PC-9 (cell line): Measurements from ENCODE around the gene DGKD. TPM values are rescaled to one million over a fixed set of nuclear protein-coding genes. Genes with fewer than 3 reads are reported as not detected.
A peak's percentile ranks its signal among the peaks of the same experiment; 100 is the strongest.

Source experiments
- BruUV-seq: library from RNA; stranded (reverse); fragments of 400-500 nt; replicated peaks from 2 replicates; lab custom pipeline; 2021; lab: Mats Ljungman, UMichigan
- CTCF ChIA-PET: fragments of 300-600 bp; sonication (Branson Sonifier 250); formaldehyde crosslinking; loops from one replicate; lab custom pipeline; 2022; ENCODE audit warnings: antibody characterized with exemption; lab: Charles Lee
- POLR2A ChIA-PET: fragments of 300-600 bp; sonication (Branson Sonifier 250); formaldehyde crosslinking; loops from one replicate; lab custom pipeline; 2022; ENCODE audit warnings: antibody characterized with exemption; ENCODE audit not compliant: unreplicated experiment; lab: Charles Lee
- DNase-seq, 2 experiments: peaks; one replicate each; pipeline versions ENCODE4 v3.0.0 to v3.0.0-alpha.2; 2015 to 2022; ENCODE audit warnings: mixed read lengths in 1 of 2
- H2AFZ ChIP-seq: fragments of 200-600 bp; sonication (generic); 2 replicates; pipeline ENCODE4 v1.8.1; 2017; ENCODE audit warnings: antibody characterized with exemption
- H3F3A ChIP-seq: fragments of 200-600 bp; sonication (generic); 2 replicates; pipeline ENCODE4 v1.8.1; 2017; ENCODE audit warnings: antibody characterized with exemption, mild to moderate bottlenecking, low read depth; ENCODE audit not compliant: insufficient read depth
- H3K27ac ChIP-seq: fragments of 200-600 bp; sonication (generic); 2 replicates; pipeline ENCODE4 v1.6.1; 2016; ENCODE audit warnings: mixed run types
- H3K27me3 ChIP-seq: fragments of 200-600 bp; sonication (generic); 2 replicates; pipeline ENCODE4 v1.6.1; 2016; ENCODE audit warnings: low read depth, mixed run types; ENCODE audit not compliant: insufficient read depth
- H3K36me3 ChIP-seq: fragments of 200-600 bp; sonication (generic); 2 replicates; pipeline ENCODE4 v1.6.1; 2016; ENCODE audit warnings: low read depth, mixed run types
- H3K4me1 ChIP-seq: fragments of 200-600 bp; sonication (generic); replicated peaks from 2 replicates; pipeline ENCODE4 v1.6.1; 2016; ENCODE audit warnings: mixed run types; ENCODE audit not compliant: insufficient read depth
- H3K4me2 ChIP-seq: fragments of 200-600 bp; sonication (generic); 2 replicates; pipeline ENCODE4 v1.6.1; 2017; ENCODE audit warnings: mixed run types
- H3K4me3 ChIP-seq: fragments of 200-600 bp; sonication (generic); 2 replicates; pipeline ENCODE4 v1.6.1; 2016; ENCODE audit warnings: mixed run types
- H3K79me2 ChIP-seq: fragments of 200-600 bp; sonication (generic); 2 replicates; pipeline ENCODE4 v1.6.1; 2017; ENCODE audit warnings: low read depth, mixed run types
- H3K9me2 ChIP-seq: fragments of 200-600 bp; sonication (generic); 2 replicates; pipeline ENCODE4 v1.8.1; 2017; ENCODE audit warnings: mild to moderate bottlenecking; ENCODE audit not compliant: insufficient read depth
- H3K9me3 ChIP-seq: fragments of 200-600 bp; sonication (generic); 2 replicates; pipeline ENCODE4 v1.8.1; 2016; ENCODE audit warnings: low read depth; ENCODE audit not compliant: insufficient read depth
- H4K20me1 ChIP-seq: fragments of 200-600 bp; sonication (generic); 2 replicates; pipeline ENCODE4 v1.8.1; 2017; ENCODE audit not compliant: insufficient read depth
- CTCF ChIP-seq: fragments of 200-600 bp; sonication (generic); conservative IDR thresholded peaks from 2 replicates; pipeline ENCODE4 v1.6.1; 2017; ENCODE audit warnings: mixed run types, antibody characterized with exemption, mild to moderate bottlenecking, moderate library complexity
- EZH2 ChIP-seq: fragments of 200-600 bp; sonication (generic); IDR thresholded peaks from 2 replicates; pipeline ENCODE4 v1.8.0; 2017; ENCODE audit warnings: antibody characterized with exemption, low read depth
- intact Hi-C: fragments of 100-400 bp; cut with micrococcal nuclease; formaldehyde crosslinking; loops from one replicate; pipeline ENCODE4 v1.10.0; 2022; ENCODE audit not compliant: unreplicated experiment
- total RNA-seq: library from RNA; stranded (reverse); gene quantifications from 2 replicates; pipeline ENCODE4 v1.2.3, GENCODE V29; 2021

DGKD gene
- total RNA-seq, 1 experiment from 2014 or later, result 59.5 TPM

- no peaks in the 10 kb centered on the region; the same call in 1 of the 2 replicates for H3K9me3 ChIP-seq
- BruUV-seq, result no TSS peak
- ChIA-PET POLR2A (no interaction called here), CTCF (no interaction called here)
- H3K4me3 ChIP-seq, result no peak overlapping the region
- no peak for DNase-seq
- H3K36me3 ChIP-seq, result no peaks in the 10 kb centered on the region
- H3F3A ChIP-seq, result peaks cover 10% of the 10 kb centered on the region; the same call in 1 of the 2 replicates
- TF ChIP-seq CTCF (no peak), EZH2 (no peak)
- no peaks in the 10 kb centered on the region for H4K20me1 ChIP-seq
- no peaks in the 10 kb centered on the region for H3K27me3 ChIP-seq
- intact Hi-C loops, result no loop called here
- no peak overlapping the region for H2AFZ ChIP-seq
- H3K9me2 ChIP-seq, result no peaks in the 10 kb centered on the region
- H3K4me2 ChIP-seq, result no peak overlapping the region
- H3K4me1 ChIP-seq, result peaks cover 23% of the 10 kb centered on the region
- H3K27ac ChIP-seq, result no peak overlapping the region
- no peaks in the 10 kb centered on the region for H3K79me2 ChIP-seq
Measured at GRCh38 chr2:233338046-233338445, 16.2 kb upstream of the DGKD start.

- no peak for DNase-seq
- Histone ChIP-seq H3K4me3 (peak overlapping the region; percentile 6; the same call in 1 of the 2 replicates), H3F3A (peaks cover 10% of the 10 kb centered on the region; the same call in 1 of the 2 replicates), H3K79me2 (no peaks in the 10 kb centered on the region), H3K4me2 (peak overlapping the region; percentile 44), H3K4me1 (peaks cover 23% of the 10 kb centered on the region), H3K27ac (peak overlapping the region; percentile 11; the same call in 1 of the 2 replicates), H2AFZ (no peak overlapping the region), H3K36me3 (no peaks in the 10 kb centered on the region), H3K27me3 (no peaks in the 10 kb centered on the region), H3K9me3 (no peaks in the 10 kb centered on the region; the same call in 1 of the 2 replicates), H3K9me2 (no peaks in the 10 kb centered on the region), H4K20me1 (no peaks in the 10 kb centered on the region)
- TF ChIP-seq EZH2 (no peak), CTCF (no peak)
- intact Hi-C loops, result no loop called here
- ChIA-PET POLR2A (no interaction called here), CTCF (no interaction called here)
- no TSS peak for BruUV-seq
Measured at GRCh38 chr2:233338812-233339368, 15.4 kb upstream of the DGKD start.

GRCh38 chr2:233339427-233339826 is 14.9 kb upstream of the DGKD start:
- H3K36me3 ChIP-seq, result no peaks in the 10 kb centered on the region
- H3K9me2 ChIP-seq, result no peaks in the 10 kb centered on the region
- peak overlapping the region; percentile 6; the same call in 1 of the 2 replicates for H3K4me3 ChIP-seq
- no peaks in the 10 kb centered on the region for H3K79me2 ChIP-seq
- peak overlapping the region; percentile 11; the same call in 1 of the 2 replicates for H3K27ac ChIP-seq
- TF ChIP-seq EZH2, result no peak
- TF ChIP-seq CTCF, result no peak
- H2AFZ ChIP-seq, result no peak overlapping the region
- ChIA-PET POLR2A (no interaction called here), CTCF (no interaction called here)
- H4K20me1 ChIP-seq, result no peaks in the 10 kb centered on the region
- peaks cover 23% of the 10 kb centered on the region for H3K4me1 ChIP-seq
- intact Hi-C loops, result no loop called here
- DNase-seq, result peak in 1 of 2 experiments; percentile 82
- BruUV-seq, result no TSS peak
- H3F3A ChIP-seq, result peaks cover 10% of the 10 kb centered on the region; the same call in 1 of the 2 replicates
- H3K4me2 ChIP-seq, result peak overlapping the region; percentile 44
- no peaks in the 10 kb centered on the region; the same call in 1 of the 2 replicates for H3K9me3 ChIP-seq
- no peaks in the 10 kb centered on the region for H3K27me3 ChIP-seq
